ENCODE measurements around the gene MAPRE3.

MAPRE3 gene

DNA sequence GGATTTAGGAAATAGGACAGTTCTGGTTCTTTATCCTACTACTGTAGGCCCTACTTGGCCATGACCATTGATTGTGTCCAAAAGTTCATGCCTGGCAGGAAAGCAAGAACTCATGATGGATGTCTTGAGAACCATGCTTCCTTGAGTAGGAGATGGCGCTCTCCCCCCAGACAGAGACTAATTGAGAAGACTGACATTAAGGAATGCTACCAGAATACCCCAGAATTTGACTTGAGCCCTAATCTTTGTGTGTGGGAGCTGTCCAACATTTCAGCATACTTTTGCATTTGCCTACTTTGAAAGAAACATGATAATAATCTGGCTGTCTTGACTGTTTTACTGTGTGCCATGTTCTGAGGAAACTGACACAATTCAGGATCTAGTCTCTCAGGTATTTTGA, 23.3 kb downstream of the MAPRE3 start:
- H3K27ac ChIP-seq: no peak overlapping the region
- TF ChIP-seq, protein P1, sequence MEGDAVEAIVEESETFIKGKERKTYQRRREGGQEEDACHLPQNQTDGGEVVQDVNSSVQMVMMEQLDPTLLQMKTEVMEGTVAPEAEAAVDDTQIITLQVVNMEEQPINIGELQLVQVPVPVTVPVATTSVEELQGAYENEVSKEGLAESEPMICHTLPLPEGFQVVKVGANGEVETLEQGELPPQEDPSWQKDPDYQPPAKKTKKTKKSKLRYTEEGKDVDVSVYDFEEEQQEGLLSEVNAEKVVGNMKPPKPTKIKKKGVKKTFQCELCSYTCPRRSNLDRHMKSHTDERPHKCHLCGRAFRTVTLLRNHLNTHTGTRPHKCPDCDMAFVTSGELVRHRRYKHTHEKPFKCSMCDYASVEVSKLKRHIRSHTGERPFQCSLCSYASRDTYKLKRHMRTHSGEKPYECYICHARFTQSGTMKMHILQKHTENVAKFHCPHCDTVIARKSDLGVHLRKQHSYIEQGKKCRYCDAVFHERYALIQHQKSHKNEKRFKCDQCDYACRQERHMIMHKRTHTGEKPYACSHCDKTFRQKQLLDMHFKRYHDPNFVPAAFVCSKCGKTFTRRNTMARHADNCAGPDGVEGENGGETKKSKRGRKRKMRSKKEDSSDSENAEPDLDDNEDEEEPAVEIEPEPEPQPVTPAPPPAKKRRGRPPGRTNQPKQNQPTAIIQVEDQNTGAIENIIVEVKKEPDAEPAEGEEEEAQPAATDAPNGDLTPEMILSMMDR (IDR thresholded peaks at IDR 0.05): no peak
- H3K4me3 ChIP-seq: no peak overlapping the region
- DNase-seq (ENCODE audit: low spot score): no peak

DNA sequence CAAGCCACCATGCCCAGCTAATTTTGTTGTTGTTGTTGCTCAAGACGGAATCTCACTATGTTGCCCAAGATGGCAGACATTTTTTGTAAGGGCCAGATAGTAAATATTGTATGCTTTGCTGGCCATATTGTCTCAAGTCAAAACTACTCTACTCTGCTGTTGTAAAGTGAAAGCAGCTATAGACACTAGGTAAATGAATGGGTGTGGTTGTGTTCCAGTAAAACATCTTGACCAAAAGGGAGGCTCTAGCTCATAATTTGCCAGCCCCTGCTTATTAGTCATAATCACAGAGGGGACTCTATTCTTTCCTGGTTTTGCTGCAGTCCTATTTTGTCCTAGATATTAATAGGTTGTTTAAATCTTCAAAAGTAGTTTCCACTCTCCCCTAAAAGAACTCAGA, 24.5 kb downstream of the MAPRE3 start:
- TF ChIP-seq, protein P1 (IDR thresholded peaks at IDR 0.05): no peak
- no peak overlapping the region for H3K4me3 ChIP-seq
- no peak for DNase-seq (ENCODE audit: low spot score)
- no peak overlapping the region for H3K27ac ChIP-seq

- DNase-seq (ENCODE audit: low spot score): no peak
- Histone ChIP-seq H3K4me3 (no peak overlapping the region), H3K27ac (no peak overlapping the region)
- TF ChIP-seq, protein P1 (IDR thresholded peaks at IDR 0.05): no peak
Observed at GRCh38 chr2:26997394-26997793, 27.0 kb downstream of the MAPRE3 start.

DNA sequence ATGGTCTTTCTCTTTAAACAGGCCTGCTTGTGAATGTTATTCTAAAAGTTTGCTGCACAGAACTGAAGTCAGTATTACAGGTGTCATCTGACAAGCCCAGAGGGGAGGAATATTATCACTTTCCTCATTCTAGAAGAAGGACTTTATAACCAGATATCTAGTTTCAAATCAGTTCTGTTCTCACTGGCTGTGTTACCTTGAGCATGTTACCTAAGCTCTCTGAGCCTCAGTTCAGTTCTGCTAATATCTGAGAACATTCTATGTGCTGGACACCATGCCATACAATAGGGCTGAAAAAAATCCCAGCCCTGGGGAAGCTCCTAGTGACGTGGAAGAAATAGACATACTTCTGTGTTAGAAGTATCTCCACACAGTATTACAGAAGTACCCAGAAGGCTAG, 27.9 kb downstream of the MAPRE3 start:
- no peak for DNase-seq (ENCODE audit: low spot score)
- TF ChIP-seq, protein P1 (IDR thresholded peaks at IDR 0.05): no peak
- H3K4me3 ChIP-seq: no peak overlapping the region
- no peak overlapping the region for H3K27ac ChIP-seq

- Histone ChIP-seq H3K4me3 (no peak overlapping the region), H3K27ac (no peak overlapping the region)
- DNase-seq (ENCODE audit: low spot score): no peak
- TF ChIP-seq, protein P1 (IDR thresholded peaks at IDR 0.05): no peak
Observed at GRCh38 chr2:27000228-27000627, 29.8 kb downstream of the MAPRE3 start.

GRCh38 chr2:27000995-27001394, 30.6 kb downstream of the MAPRE3 start:
- Histone ChIP-seq H3K4me3 (no peak overlapping the region), H3K27ac (no peak overlapping the region)
- no peak for DNase-seq (ENCODE audit: low spot score)
- TF ChIP-seq, protein P1 (IDR thresholded peaks at IDR 0.05): no peak

DNA sequence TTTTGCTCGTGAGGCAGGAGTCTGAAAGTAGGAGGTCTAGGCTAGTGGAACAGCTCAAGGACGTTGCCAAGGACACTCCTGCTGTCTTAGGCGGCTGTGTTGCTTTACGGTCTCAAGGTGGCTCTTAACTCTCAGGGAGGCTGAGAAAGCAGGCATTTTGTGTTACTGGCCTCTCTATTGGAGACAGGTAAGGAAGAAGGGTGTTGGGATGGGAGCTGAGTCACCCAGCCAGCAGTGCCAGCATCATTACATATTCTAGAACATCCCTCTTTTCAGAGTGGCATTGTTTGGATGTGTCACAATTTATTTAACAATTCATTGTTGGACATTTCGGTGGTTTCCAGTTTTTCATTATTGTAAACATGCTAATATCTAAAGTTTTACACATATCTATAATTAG, 31.5 kb downstream of the MAPRE3 start:
- Histone ChIP-seq H3K27ac (no peak overlapping the region), H3K4me3 (no peak overlapping the region)
- TF ChIP-seq, protein P1 (IDR thresholded peaks at IDR 0.05): no peak
- no peak for DNase-seq (ENCODE audit: low spot score)
